ENCODE measurements around the gene TLE3.

DNA sequence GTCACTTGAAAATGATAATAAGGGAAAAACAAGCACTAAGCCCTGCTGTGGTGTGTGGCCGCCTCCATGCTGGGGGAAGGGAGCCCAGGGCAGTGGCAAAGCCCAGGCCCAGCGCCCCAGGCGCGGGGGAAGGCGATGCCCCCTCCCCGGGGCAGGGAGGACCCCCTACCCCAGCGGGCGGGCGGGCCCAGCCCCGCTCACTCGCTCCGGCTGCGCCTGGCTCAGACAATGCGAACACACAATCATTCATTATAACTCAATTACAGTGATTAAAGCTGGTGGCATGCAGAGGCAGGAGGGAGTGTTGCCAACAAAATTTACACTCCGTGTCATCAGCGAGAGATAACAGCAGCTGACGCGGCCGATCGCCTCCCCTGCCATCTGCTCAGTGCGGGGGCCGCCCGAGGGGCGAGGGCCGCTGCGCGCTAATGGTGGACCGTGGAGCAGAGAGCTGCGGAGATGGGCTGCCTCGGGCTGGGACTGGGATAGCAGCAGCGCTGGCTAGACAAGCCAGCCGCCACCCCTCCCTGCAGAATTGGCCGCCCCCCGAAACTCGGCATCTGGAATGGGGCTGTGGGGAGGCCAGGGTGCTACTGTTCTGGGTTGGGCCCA is 64.1 kb downstream of the TLE3 start:
- TF ChIP-seq, protein P1, sequence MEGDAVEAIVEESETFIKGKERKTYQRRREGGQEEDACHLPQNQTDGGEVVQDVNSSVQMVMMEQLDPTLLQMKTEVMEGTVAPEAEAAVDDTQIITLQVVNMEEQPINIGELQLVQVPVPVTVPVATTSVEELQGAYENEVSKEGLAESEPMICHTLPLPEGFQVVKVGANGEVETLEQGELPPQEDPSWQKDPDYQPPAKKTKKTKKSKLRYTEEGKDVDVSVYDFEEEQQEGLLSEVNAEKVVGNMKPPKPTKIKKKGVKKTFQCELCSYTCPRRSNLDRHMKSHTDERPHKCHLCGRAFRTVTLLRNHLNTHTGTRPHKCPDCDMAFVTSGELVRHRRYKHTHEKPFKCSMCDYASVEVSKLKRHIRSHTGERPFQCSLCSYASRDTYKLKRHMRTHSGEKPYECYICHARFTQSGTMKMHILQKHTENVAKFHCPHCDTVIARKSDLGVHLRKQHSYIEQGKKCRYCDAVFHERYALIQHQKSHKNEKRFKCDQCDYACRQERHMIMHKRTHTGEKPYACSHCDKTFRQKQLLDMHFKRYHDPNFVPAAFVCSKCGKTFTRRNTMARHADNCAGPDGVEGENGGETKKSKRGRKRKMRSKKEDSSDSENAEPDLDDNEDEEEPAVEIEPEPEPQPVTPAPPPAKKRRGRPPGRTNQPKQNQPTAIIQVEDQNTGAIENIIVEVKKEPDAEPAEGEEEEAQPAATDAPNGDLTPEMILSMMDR (IDR thresholded peaks at IDR 0.05; ENCODE audit: borderline replicate concordance, extremely low read depth, low read length, poor library complexity, severe bottlenecking) = no peak
- TF ChIP-seq EZH2 (IDR thresholded peaks at IDR 0.05; ENCODE audit: borderline replicate concordance, low read depth, low read length, severe bottlenecking) = no peak

Data from DND-41 (cell line).